Measurements from ENCODE around the gene TH. TPM values are rescaled to one million over a fixed set of nuclear protein-coding genes. Genes with fewer than 3 reads are reported as not detected.
A peak's percentile ranks its signal among the peaks of the same experiment; 100 is the strongest.

Gene TH
- polyA plus RNA-seq, 2 of the 4 experiments (the other 2 are of a cell fraction), result not detected

DNA sequence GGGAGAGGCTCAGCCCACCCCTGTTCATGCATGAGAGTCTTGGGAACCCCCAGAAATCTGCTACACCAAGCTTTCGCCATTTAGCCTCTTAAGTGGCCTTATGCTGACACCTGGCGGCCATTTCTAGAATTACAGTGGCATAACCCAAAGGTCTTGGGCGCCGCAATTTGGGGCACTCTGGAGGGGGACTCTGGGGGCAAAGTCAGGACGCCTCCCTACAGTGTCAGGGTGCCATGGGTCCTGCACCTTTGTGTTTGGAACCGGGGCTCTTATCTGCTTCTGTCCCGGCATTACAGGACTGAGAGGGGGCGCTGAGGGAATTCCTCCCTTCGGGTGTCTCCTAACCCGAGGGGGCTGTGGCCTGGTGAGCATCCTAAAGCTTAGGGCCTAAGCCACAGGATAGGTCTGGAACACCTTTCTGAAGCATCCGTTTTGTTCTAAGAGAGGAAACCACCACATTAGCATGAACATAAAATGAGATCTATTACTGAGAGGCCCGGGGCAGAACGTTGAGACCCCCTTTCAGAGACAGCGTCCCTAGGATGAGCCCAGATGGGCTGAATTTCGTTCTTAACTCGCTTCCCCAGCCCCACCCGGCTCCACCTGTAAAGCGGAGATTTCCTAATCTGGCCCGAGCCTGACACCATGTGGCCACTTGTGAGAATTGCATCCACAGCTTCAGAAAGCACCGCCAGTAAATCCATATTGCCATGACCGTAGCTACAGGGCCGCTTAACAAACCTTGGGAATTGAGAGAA is 19.9 kb downstream of the TH start:
- WGBS (ENCODE audit: missing lambda C conversion rate), result 6% methylated on average over 16 of the region's 22 CpGs
- H3K4me3 ChIP-seq, result no peak overlapping the region
- H3K4me2 ChIP-seq, result peak overlapping the region; percentile 58
- ChIA-PET POLR2A (interaction anchor here (0.5 to 1.6 kb wide), 3 partner anchors 202 to 1495 kb away, joined by 3 to 5 read pairs (median 3); no protein-coding TSS in a partner anchor), CTCF (interaction anchor here (0.6 to 25.5 kb wide), 109 partner anchors 7 to 616 kb away, joined by 3 to 1333 read pairs (median 6); partner anchors contain the start of genes IGF2, INS, LSP1 and MRPL23)
- peak; percentile 33 to 53; a peak in 5 of 6 replicates for ATAC-seq
- FAIRE-seq, result peak; percentile 7
- TF ChIP-seq CEBPB (IDR thresholded peaks at IDR 0.05) (peak in 1 of 2 experiments; percentile 78; a peak in 2 of 4 replicates), RAD21 (conservative IDR thresholded peaks at IDR 0.05 in 1 of 2, IDR thresholded peaks at IDR 0.05 in 1 of 2) (peak; percentile 78 to 89), ZNF302 (CRISPR knock-in tag; IDR thresholded peaks at IDR 0.05) (no peak), SMC3 (IDR thresholded peaks at IDR 0.05) (peak; percentile 91), REST (IDR thresholded peaks at IDR 0.05) (no peak)
- TF ChIP-seq, protein P1, sequence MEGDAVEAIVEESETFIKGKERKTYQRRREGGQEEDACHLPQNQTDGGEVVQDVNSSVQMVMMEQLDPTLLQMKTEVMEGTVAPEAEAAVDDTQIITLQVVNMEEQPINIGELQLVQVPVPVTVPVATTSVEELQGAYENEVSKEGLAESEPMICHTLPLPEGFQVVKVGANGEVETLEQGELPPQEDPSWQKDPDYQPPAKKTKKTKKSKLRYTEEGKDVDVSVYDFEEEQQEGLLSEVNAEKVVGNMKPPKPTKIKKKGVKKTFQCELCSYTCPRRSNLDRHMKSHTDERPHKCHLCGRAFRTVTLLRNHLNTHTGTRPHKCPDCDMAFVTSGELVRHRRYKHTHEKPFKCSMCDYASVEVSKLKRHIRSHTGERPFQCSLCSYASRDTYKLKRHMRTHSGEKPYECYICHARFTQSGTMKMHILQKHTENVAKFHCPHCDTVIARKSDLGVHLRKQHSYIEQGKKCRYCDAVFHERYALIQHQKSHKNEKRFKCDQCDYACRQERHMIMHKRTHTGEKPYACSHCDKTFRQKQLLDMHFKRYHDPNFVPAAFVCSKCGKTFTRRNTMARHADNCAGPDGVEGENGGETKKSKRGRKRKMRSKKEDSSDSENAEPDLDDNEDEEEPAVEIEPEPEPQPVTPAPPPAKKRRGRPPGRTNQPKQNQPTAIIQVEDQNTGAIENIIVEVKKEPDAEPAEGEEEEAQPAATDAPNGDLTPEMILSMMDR (IDR thresholded peaks at IDR 0.05), result peak; percentile 64
- H3K27ac ChIP-seq, result peak overlapping the region; percentile 9 to 63; a peak in 4 of 6 replicates
- peak; percentile 85 to 90 for DNase-seq (ENCODE audit: low read depth in 1 of 2, low spot score in 1 of 2)
- H3K4me1 ChIP-seq, result no peaks in the 10 kb centered on the region
- H3K9me3 ChIP-seq, result no peaks in the 10 kb centered on the region

GRCh38 chr11:2149864-2150847 is 21.5 kb downstream of the TH start:
- Histone ChIP-seq H3K4me2 (no peak overlapping the region), H3K4me3 (no peak overlapping the region), H3K4me1 (no peaks in the 10 kb centered on the region), H3K27ac (no peak overlapping the region), H3K9me3 (no peaks in the 10 kb centered on the region)
- DNase-seq (ENCODE audit: low read depth in 1 of 2, low spot score in 1 of 2) (peak; percentile 55 to 72), ATAC-seq (peak; percentile 35 to 66; a peak in 4 of 6 replicates), FAIRE-seq (peak; percentile 51)
- WGBS (ENCODE audit: missing lambda C conversion rate), result 19% methylated on average over 11 of the region's 11 CpGs
- ChIA-PET CTCF (interaction anchor here (0.6 to 25.5 kb wide), 83 partner anchors 13 to 614 kb away, joined by 3 to 1333 read pairs (median 7); partner anchors contain the start of genes H19, IGF2, INS and LSP1), POLR2A (interaction anchor here (1.6 kb wide), 1 partner anchor 201 kb away, joined by 5 read pairs; no protein-coding TSS in a partner anchor)
- TF ChIP-seq, protein P1 (IDR thresholded peaks at IDR 0.05), result peak; percentile 75
- TF ChIP-seq, protein P2, sequence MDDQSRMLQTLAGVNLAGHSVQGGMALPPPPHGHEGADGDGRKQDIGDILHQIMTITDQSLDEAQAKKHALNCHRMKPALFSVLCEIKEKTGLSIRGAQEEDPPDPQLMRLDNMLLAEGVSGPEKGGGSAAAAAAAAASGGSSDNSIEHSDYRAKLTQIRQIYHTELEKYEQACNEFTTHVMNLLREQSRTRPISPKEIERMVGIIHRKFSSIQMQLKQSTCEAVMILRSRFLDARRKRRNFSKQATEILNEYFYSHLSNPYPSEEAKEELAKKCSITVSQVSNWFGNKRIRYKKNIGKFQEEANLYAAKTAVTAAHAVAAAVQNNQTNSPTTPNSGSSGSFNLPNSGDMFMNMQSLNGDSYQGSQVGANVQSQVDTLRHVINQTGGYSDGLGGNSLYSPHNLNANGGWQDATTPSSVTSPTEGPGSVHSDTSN (IDR thresholded peaks at IDR 0.05), result no peak
- TF ChIP-seq TFCP2L1 (CRISPR knock-in tag; IDR thresholded peaks at IDR 0.05), result no peak
- TF ChIP-seq KDM1A (IDR thresholded peaks at IDR 0.05; ENCODE audit: low read depth), result no peak
- TF ChIP-seq HEYL (CRISPR knock-in tag; IDR thresholded peaks at IDR 0.05), result no peak
- TF ChIP-seq SMC3 (IDR thresholded peaks at IDR 0.05), result peak; percentile 77
- no peak for TF ChIP-seq E2F6 (IDR thresholded peaks at IDR 0.05; ENCODE audit: borderline replicate concordance, low read depth)
- no peak for TF ChIP-seq FOXS1 (CRISPR knock-in tag; IDR thresholded peaks at IDR 0.05)
- TF ChIP-seq MAZ (IDR thresholded peaks at IDR 0.05; ENCODE audit: borderline replicate concordance, low read depth, low read length), result no peak
- TF ChIP-seq CBX8 (IDR thresholded peaks at IDR 0.05), result no peak
- no peak for TF ChIP-seq TP53 (CRISPR knock-in tag; IDR thresholded peaks at IDR 0.05)
- no peak for TF ChIP-seq CHD2 (IDR thresholded peaks at IDR 0.05; ENCODE audit: low read length, partially characterized antibody)
- TF ChIP-seq RNF2 (IDR thresholded peaks at IDR 0.05; ENCODE audit: borderline replicate concordance, low read depth), result no peak
- TF ChIP-seq POLR2A (IDR thresholded peaks at IDR 0.05; ENCODE audit: low read length), result no peak
- peak; percentile 81 to 94 for TF ChIP-seq RAD21 (conservative IDR thresholded peaks at IDR 0.05 in 1 of 2, IDR thresholded peaks at IDR 0.05 in 1 of 2)
- TF ChIP-seq ZSCAN20 (CRISPR knock-in tag; IDR thresholded peaks at IDR 0.05), result no peak
- TF ChIP-seq, protein P3, sequence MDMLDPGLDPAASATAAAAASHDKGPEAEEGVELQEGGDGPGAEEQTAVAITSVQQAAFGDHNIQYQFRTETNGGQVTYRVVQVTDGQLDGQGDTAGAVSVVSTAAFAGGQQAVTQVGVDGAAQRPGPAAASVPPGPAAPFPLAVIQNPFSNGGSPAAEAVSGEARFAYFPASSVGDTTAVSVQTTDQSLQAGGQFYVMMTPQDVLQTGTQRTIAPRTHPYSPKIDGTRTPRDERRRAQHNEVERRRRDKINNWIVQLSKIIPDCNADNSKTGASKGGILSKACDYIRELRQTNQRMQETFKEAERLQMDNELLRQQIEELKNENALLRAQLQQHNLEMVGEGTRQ (IDR thresholded peaks at IDR 0.05), result no peak
- no peak for TF ChIP-seq JUNB (IDR thresholded peaks at IDR 0.05)
- TF ChIP-seq RFX5 (IDR thresholded peaks at IDR 0.05), result no peak

All from A549 (cell line).